Measurements from ENCODE around the gene VWA7. TPM values are rescaled to one million over a fixed set of nuclear protein-coding genes. Genes with fewer than 3 reads are reported as not detected.

The VWA7 gene
- total RNA-seq, 1 experiment from 2014 or later = 2.5 TPM

DNA sequence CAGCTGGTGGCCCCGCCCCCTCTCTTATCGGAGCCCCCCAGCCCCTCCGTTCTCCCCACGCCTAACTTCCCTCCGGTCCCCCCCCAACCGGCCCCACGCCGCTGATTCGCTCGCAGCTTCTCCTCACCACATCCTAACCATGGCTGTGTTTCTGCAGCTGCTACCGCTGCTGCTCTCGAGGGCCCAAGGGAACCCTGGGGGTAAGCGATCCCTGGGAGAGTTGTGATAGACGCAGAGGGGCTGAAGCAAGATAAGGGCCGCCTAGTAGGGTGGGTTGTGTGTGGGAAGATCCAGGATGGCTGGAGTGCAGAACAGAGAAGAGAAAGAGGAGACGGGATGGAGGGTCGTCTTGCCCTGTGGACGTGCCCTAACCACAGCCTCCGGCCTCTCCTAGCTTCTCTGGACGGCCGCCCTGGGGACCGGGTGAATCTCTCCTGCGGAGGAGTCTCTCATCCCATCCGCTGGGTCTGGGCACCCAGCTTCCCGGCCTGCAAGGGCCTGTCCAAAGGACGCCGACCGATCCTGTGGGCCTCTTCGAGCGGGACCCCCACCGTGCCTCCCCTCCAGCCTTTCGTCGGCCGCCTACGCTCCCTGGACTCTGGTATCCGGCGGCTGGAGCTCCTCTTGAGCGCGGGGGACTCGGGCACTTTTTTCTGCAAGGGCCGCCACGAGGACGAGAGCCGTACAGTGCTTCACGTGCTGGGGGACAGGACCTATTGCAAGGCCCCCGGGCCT lies 53.7 kb downstream of the VWA7 start, which contains the start of gene MPIG6B:
Gene MPIG6B (plus strand): TSS at position 129 of the 735 bp plus-strand sequence. CDS start 11 bp downstream, at position 140.
- no peak within 1 kb of the TSS for H2BK120ac ChIP-seq (ENCODE audit: low read depth, low read length, poor library complexity, severe bottlenecking)
- Mint-ChIP-seq H3K36me3 (ENCODE audit: insufficient read depth in 1 of 3, low read depth in 3 of 3) (peaks cover 9 to 28% (median 27%) of the 10 kb centered on the region in 3 experiments; a peak in 6 of 7 replicates), H3K4me3 (no peak within 1 kb of the TSS), H3K9me3 (no peaks in the 10 kb centered on the region), H3K27me3 (ENCODE audit: low read depth) (no peaks in the 10 kb centered on the region), H3K4me1 (peaks cover 6 to 11% of the 10 kb centered on the region in 2 experiments), H3K27ac (peak within 1 kb of the TSS in 2 of 3 experiments; percentile 66 to 76; a peak in 3 of 7 replicates)
- H3K56ac ChIP-seq (ENCODE audit: insufficient read length, low read depth, low read length) = no peak within 1 kb of the TSS
- H3K23ac ChIP-seq (ENCODE audit: insufficient read length, low read depth, low read length) = no peak within 1 kb of the TSS
- no peaks in the 10 kb centered on the region for H3K23me2 ChIP-seq (ENCODE audit: insufficient read length, low read depth, low read length, poor library complexity, severe bottlenecking)
- no peaks in the 10 kb centered on the region for H3K9me3 ChIP-seq (ENCODE audit: control insufficient read depth, low read depth, low read length)
- no peak within 1 kb of the TSS for H2AFZ ChIP-seq (ENCODE audit: low read length)
- WGBS (ENCODE audit: extremely low coverage, insufficient read length, low lambda C conversion rate) = no CpG with 5 or more reads among the region's 46 CpGs
- peaks cover 6% of the 10 kb centered on the region; the same call in 1 of the 2 replicates for H3K4me1 ChIP-seq (ENCODE audit: insufficient read depth, low read length)
- no peak for DNase-seq
- H2BK12ac ChIP-seq (ENCODE audit: insufficient read length, low read depth, low read length) = no peak within 1 kb of the TSS
- no peak within 1 kb of the TSS for H4K8ac ChIP-seq (replicated peaks; ENCODE audit: insufficient read length, low read depth, low read length)
- H3K9ac ChIP-seq (ENCODE audit: extremely low read depth, insufficient read length, low read length) = no peak within 1 kb of the TSS
- no peak within 1 kb of the TSS for H2BK5ac ChIP-seq (ENCODE audit: insufficient read length, low read length)
- H3K14ac ChIP-seq (ENCODE audit: insufficient read depth, low read length) = no peak within 1 kb of the TSS; the same call in 1 of the 2 replicates
- no peak within 1 kb of the TSS for H3K27ac ChIP-seq (ENCODE audit: insufficient read length, low read depth, low read length)
- H4K91ac ChIP-seq (ENCODE audit: insufficient read length, low read depth, low read length) = no peak within 1 kb of the TSS
- no peak within 1 kb of the TSS for H2BK20ac ChIP-seq (ENCODE audit: low read depth, low read length, poor library complexity, severe bottlenecking)
- H3K79me1 ChIP-seq (ENCODE audit: insufficient read depth, low read depth, low read length, poor library complexity, severe bottlenecking) = no peaks in the 10 kb centered on the region
- H4K5ac ChIP-seq (ENCODE audit: insufficient read length, low read depth, low read length) = no peak within 1 kb of the TSS
- no peaks in the 10 kb centered on the region for H4K20me1 ChIP-seq (ENCODE audit: control insufficient read depth, insufficient read depth, insufficient read length)
- H3K4me2 ChIP-seq (ENCODE audit: insufficient read depth, insufficient read length, low read length) = no peak within 1 kb of the TSS
- no peak within 1 kb of the TSS for H3K4ac ChIP-seq (ENCODE audit: low read depth, low read length)
- no peak within 1 kb of the TSS for H2AK5ac ChIP-seq (ENCODE audit: insufficient read length, low read length)
- no peaks in the 10 kb centered on the region for H3K79me2 ChIP-seq (ENCODE audit: insufficient read depth, low read length)
- no peak within 1 kb of the TSS for H2BK15ac ChIP-seq (ENCODE audit: low read depth, low read length)
- no peak within 1 kb of the TSS for H3T11ph ChIP-seq (ENCODE audit: low read length)
- H3K18ac ChIP-seq (ENCODE audit: insufficient read length, low read depth, low read length) = no peak within 1 kb of the TSS
- H3K27me3 ChIP-seq (ENCODE audit: insufficient read depth, low read length) = no peaks in the 10 kb centered on the region
- TF ChIP-seq CTCF (conservative IDR thresholded peaks at IDR 0.05) = no peak

Data from H9 (cell line).